H1 (cell line): ENCODE data around the gene CCDC192. TPM values are rescaled to one million over a fixed set of nuclear protein-coding genes. Genes with fewer than 3 reads are reported as not detected.

Experiments
- polyA plus RNA-seq, 7 experiments: library from polyadenylated mRNA; depleted of rRNA in 3 of 7; stranded (reverse) in 5 of 7; unstranded in 2 of 7; fragments of >200 nt in 5 of 7; fragments of 200-250 nt in 2 of 7; gene quantifications; 1 replicate in 5 of 7; 2 replicates in 1 of 7; 4 replicates in 1 of 7; pipeline versions ENCODE4 v1.2.1 to v1.2.3, GENCODE V29; 2011 to 2013; ENCODE audit warnings: missing spikeins in 2 of 7, mixed read lengths in 2 of 7
- total RNA-seq: library from RNA; stranded (reverse); fragmentation: NEBNext Ultra II Directional; extraction: Animal tissue kit (Norgen Biotek cat#: 25700); gene quantifications from 2 replicates; pipeline ENCODE4 v1.2.1, GENCODE V29; 2021

CCDC192 gene
- total and polyA plus RNA-seq, 2 of the 8 experiments (the other 6 are each of a cell fraction or from before 2014, with no cell fraction given), result 0.61 TPM; not detected in 1

Other genes with a start within 250 kb of the CCDC192 start
- 78.6 and 79.0 TPM in 2 replicates for gene PRRC1, start 185.8 kb upstream of the CCDC192 start, total RNA-seq
- gene PRRC1, start 185.8 kb upstream of the CCDC192 start, polyA plus RNA-seq (2011; rRNA removed), result 41.3 and 54.6 TPM in 2 replicates
- not detected in 2 replicates for gene CTXN3, start 54.3 kb upstream of the CCDC192 start, total RNA-seq
- 0.05 TPM in 1 of 2 replicates, not detected in the other for gene CTXN3, start 54.3 kb upstream of the CCDC192 start, polyA plus RNA-seq (2011; rRNA removed)